ENCODE data around the gene NDUFB7. TPM values are rescaled to one million over a fixed set of nuclear protein-coding genes. Genes with fewer than 3 reads are reported as not detected.

NDUFB7 gene
- total RNA-seq, 1 donor from 2014 or later: 375 TPM

- no peak for DNase-seq (ENCODE audit: extremely low spot score in 2 of 2)
- Histone ChIP-seq H3K36me3 (peaks cover 0 to 11% of the 10 kb centered on the region in 2 donors), H3K27me3 (no peaks in the 10 kb centered on the region), H3K4me3 (no peak overlapping the region), H3K9me3 (no peaks in the 10 kb centered on the region), H3K4me1 (peaks cover 27% of the 10 kb centered on the region), H3K27ac (peak overlapping the region; percentile 100)
- TF ChIP-seq POLR2AphosphoS5 (IDR thresholded peaks at IDR 0.05; ENCODE audit: insufficient read depth in 1 of 2, low read depth in 1 of 2) (no peak), CTCF (IDR thresholded peaks at IDR 0.05) (no peak), POLR2A (IDR thresholded peaks at IDR 0.05) (no peak)
- intact Hi-C loops (cut with DNase I): no loop called here
These were observed 51.3 kb downstream of the NDUFB7 start for GRCh38 chr19:14520543-14520942.

GRCh38 chr19:14519860-14520407 lies 51.9 kb downstream of the NDUFB7 start:
- Histone ChIP-seq H3K4me3 (no peak overlapping the region), H3K36me3 (peaks cover 0 to 17% of the 10 kb centered on the region in 2 donors), H3K4me1 (peaks cover 33% of the 10 kb centered on the region), H3K27me3 (no peaks in the 10 kb centered on the region), H3K27ac (peak overlapping the region; percentile 100), H3K9me3 (no peaks in the 10 kb centered on the region)
- intact Hi-C loops (cut with DNase I): no loop called here
- TF ChIP-seq POLR2A (IDR thresholded peaks at IDR 0.05) (no peak), CTCF (IDR thresholded peaks at IDR 0.05) (no peak), POLR2AphosphoS5 (IDR thresholded peaks at IDR 0.05; ENCODE audit: insufficient read depth in 1 of 2, low read depth in 1 of 2) (no peak)
- no peak for DNase-seq (ENCODE audit: extremely low spot score in 2 of 2)

GRCh38 chr19:14519245-14519859 lies 52.5 kb downstream of the NDUFB7 start:
- DNase-seq (ENCODE audit: extremely low spot score in 2 of 2): no peak
- H3K36me3 ChIP-seq: peaks cover 0 to 23% of the 10 kb centered on the region in 2 donors
- TF ChIP-seq CTCF (IDR thresholded peaks at IDR 0.05) (no peak), POLR2A (IDR thresholded peaks at IDR 0.05) (no peak), POLR2AphosphoS5 (IDR thresholded peaks at IDR 0.05; ENCODE audit: insufficient read depth in 1 of 2, low read depth in 1 of 2) (no peak)
- H3K9me3 ChIP-seq: no peaks in the 10 kb centered on the region
- intact Hi-C loops (cut with DNase I): no loop called here
- peak overlapping the region in 1 of 2 donors; percentile 39 for H3K4me3 ChIP-seq
- peak overlapping the region; percentile 100 for H3K27ac ChIP-seq
- no peaks in the 10 kb centered on the region for H3K27me3 ChIP-seq
- peaks cover 39% of the 10 kb centered on the region for H3K4me1 ChIP-seq

GRCh38 chr19:14517840-14518505 lies 53.9 kb downstream of the NDUFB7 start, which contains the start of gene DNAJB1:
Gene DNAJB1, minus strand, starts transcription at chr19:14518397. Its CDS starts 48 bp downstream, at chr19:14518349.
- Histone ChIP-seq H3K4me1 (peaks cover 39% of the 10 kb centered on the region), H3K36me3 (peaks cover 0 to 32% of the 10 kb centered on the region in 2 donors), H3K9me3 (no peaks in the 10 kb centered on the region), H3K4me3 (peak within 1 kb of the TSS; percentile 70 to 91), H3K27me3 (no peaks in the 10 kb centered on the region), H3K27ac (peak within 1 kb of the TSS; percentile 100)
- peak in 1 of 2 donors; percentile 93 for DNase-seq (ENCODE audit: extremely low spot score in 2 of 2)
- TF ChIP-seq POLR2AphosphoS5 (IDR thresholded peaks at IDR 0.05; ENCODE audit: insufficient read depth in 1 of 2, low read depth in 1 of 2): peak; percentile 43 to 99
- no peak for TF ChIP-seq CTCF (IDR thresholded peaks at IDR 0.05)
- peak; percentile 92 to 98 for TF ChIP-seq POLR2A (IDR thresholded peaks at IDR 0.05)
- intact Hi-C loops (cut with DNase I): no loop called here
